Measurements from ENCODE around the gene A2M. TPM values are rescaled to one million over a fixed set of nuclear protein-coding genes. Genes with fewer than 3 reads are reported as not detected.

A2M gene
- total and polyA plus RNA-seq, 10 of the 15 experiments (the other 5 are each of a cell fraction or from before 2014, with no cell fraction given), result 0.03 to 3.5 (median 0.20) TPM; not detected in 5

GRCh38 chr12:9090220-9090619 is 25.5 kb downstream of the A2M start:
- Histone ChIP-seq H2AFZ (ENCODE audit: control insufficient read depth, low read depth, low read length) (no peak overlapping the region), H3K9me3 (replicated peaks; ENCODE audit: control insufficient read depth, insufficient read depth, low read length) (no peaks in the 10 kb centered on the region), H3K9ac (ENCODE audit: control insufficient read depth, insufficient read depth, low read length) (no peak overlapping the region), H3K27me3 (replicated peaks in 1 of 2; ENCODE audit: control insufficient read depth in 2 of 2, insufficient read depth in 2 of 2, low read length in 1 of 2) (no peaks in the 10 kb centered on the region; a peak in 1 of 4 replicates), H3K4me1 (ENCODE audit: control insufficient read depth, insufficient read depth, low read length) (no peaks in the 10 kb centered on the region), H3K79me2 (ENCODE audit: control insufficient read depth, insufficient read depth, low read length) (no peaks in the 10 kb centered on the region), H3K36me3 (ENCODE audit: control insufficient read depth in 2 of 2, insufficient read depth in 2 of 2, low read length in 1 of 2) (no peaks in the 10 kb centered on the region), H3K27ac (ENCODE audit: control insufficient read depth, insufficient read depth) (no peak overlapping the region), H3K4me3 (no peak overlapping the region; the same call in 1 of the 2 replicates), H3K4me2 (ENCODE audit: control insufficient read depth, insufficient read depth) (no peak overlapping the region), H4K20me1 (ENCODE audit: control insufficient read depth, insufficient read depth) (no peaks in the 10 kb centered on the region)
- ChIA-PET CTCF (no interaction called here), RAD21 (ENCODE audit: unreplicated experiment) (no interaction called here), SMC1A (ENCODE audit: uncharacterized antibody, unreplicated experiment) (no interaction called here), POLR2A (no interaction called here)
- TF ChIP-seq ATF3 (IDR thresholded peaks at IDR 0.05; ENCODE audit: borderline replicate concordance, extremely low read depth, low read depth, low read length) (no peak), SREBF2 (IDR thresholded peaks at IDR 0.05; ENCODE audit: low read length) (no peak), TBL1XR1 (IDR thresholded peaks at IDR 0.05; ENCODE audit: low read depth, low read length) (no peak), IKZF2 (IDR thresholded peaks at IDR 0.05) (no peak), SIN3A (IDR thresholded peaks at IDR 0.05; ENCODE audit: low read depth, low read length) (no peak), RB1 (IDR thresholded peaks at IDR 0.05; ENCODE audit: borderline replicate concordance) (no peak), CTCF (IDR thresholded peaks at IDR 0.05 in 2 of 3, conservative IDR thresholded peaks at IDR 0.05 in 1 of 3; ENCODE audit: control insufficient read depth in 2 of 3, extremely low read depth in 1 of 3, insufficient read depth in 1 of 3, low read depth in 3 of 3, low read length in 3 of 3) (no peak), BCL3 (IDR thresholded peaks at IDR 0.05; ENCODE audit: borderline replicate concordance, insufficient read depth, low read depth, low read length, poor library complexity, severe bottlenecking) (no peak), MLLT1 (IDR thresholded peaks at IDR 0.05) (no peak), ZNF207 (IDR thresholded peaks at IDR 0.05; ENCODE audit: borderline replicate concordance) (no peak), ZNF384 (IDR thresholded peaks at IDR 0.05; ENCODE audit: borderline replicate concordance, low read depth, low read length) (no peak), PML (IDR thresholded peaks at IDR 0.05; ENCODE audit: low read length) (no peak), NFYA (IDR thresholded peaks at IDR 0.05; ENCODE audit: borderline replicate concordance, low read depth, low read length) (no peak)
- 18% methylated on average over 5 of the region's 5 CpGs for WGBS (ENCODE audit: insufficient coverage, insufficient replicate concordance, low lambda C conversion rate, missing lambda C conversion rate)
- no peak for FAIRE-seq
- ATAC-seq, result no peak
- BruUV-seq (replicated peaks), result no TSS peak
- intact Hi-C loops (cut with micrococcal nuclease; ENCODE audit: unreplicated experiment), result no loop called here
- in situ Hi-C loops (cut with MboI), result no loop called here
- DNase-seq (ENCODE audit: low read depth, low spot score), result no peak
